Activated T-cell treated with anti-CD3 and anti-CD28 coated beads, Interleukin-2, amount 50 U/mL, for 24 hours (primary cell): ENCODE results near the gene PTGES3L.
"Not testable (repeated sequence)": the region's sequence is repeated elsewhere in the genome, so short reads cannot be mapped to it uniquely, and the experiment has no call there.

Experiments
- DNase-seq: peaks from one replicate; pipeline ENCODE4 v3.0.0-alpha.2; 2020
- H3K27ac Mint-ChIP-seq: 2 replicates; pipeline ENCODE4 v1.8.0; 2020; ENCODE audit warnings: mild to moderate bottlenecking, mixed read lengths
- H3K27me3 Mint-ChIP-seq: 2 replicates; pipeline ENCODE4 v1.8.0; 2020; ENCODE audit warnings: mixed read lengths
- H3K36me3 Mint-ChIP-seq: 2 replicates; pipeline ENCODE4 v1.8.0; 2020; ENCODE audit warnings: low read depth, mixed read lengths
- H3K4me1 Mint-ChIP-seq: 2 replicates; pipeline ENCODE4 v1.8.0; 2020; ENCODE audit warnings: low read depth, mixed read lengths
- H3K4me3 Mint-ChIP-seq: 2 replicates; pipeline ENCODE4 v1.8.0; 2020; ENCODE audit warnings: mild to moderate bottlenecking, moderate library complexity, mixed read lengths
- H3K9me3 Mint-ChIP-seq: 2 replicates; pipeline ENCODE4 v1.8.0; 2020; ENCODE audit warnings: mixed read lengths

Gene PTGES3L

GRCh38 chr17:42924891-42925290, 55.0 kb downstream of the PTGES3L start:
- Mint-ChIP-seq H3K4me3 (no peak overlapping the region), H3K9me3 (no peaks in the 10 kb centered on the region), H3K36me3 (no peaks in the 10 kb centered on the region), H3K4me1 (peaks cover 14% of the 10 kb centered on the region), H3K27me3 (peaks cover 2% of the 10 kb centered on the region), H3K27ac (no peak overlapping the region)
- no peak for DNase-seq

DNA sequence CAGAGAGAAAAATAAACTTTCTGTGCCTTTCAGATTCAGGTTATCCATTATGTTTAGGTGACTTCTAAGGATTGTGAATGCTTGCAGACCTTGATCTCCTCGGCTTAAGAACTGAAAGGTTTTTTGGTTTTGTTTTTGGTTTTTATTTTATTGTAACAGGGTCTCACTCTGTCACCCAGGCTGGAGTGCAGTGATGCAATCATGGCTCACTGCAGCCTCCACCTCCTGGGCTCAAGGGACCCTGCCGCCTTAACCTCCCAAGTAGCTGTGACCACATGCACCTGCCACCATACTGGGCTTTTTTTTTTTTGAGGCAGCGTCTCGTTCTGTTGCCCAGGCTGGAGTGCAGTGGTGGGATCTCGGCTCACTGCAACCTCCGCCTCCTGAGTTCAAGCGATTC, 56.4 kb downstream of the PTGES3L start:
- H3K27me3 Mint-ChIP-seq, H3K27ac Mint-ChIP-seq, H3K4me1 Mint-ChIP-seq, H3K36me3 Mint-ChIP-seq, H3K4me3 Mint-ChIP-seq, H3K9me3 Mint-ChIP-seq, DNase-seq: not testable (repeated sequence)

- H3K27me3 Mint-ChIP-seq: peaks cover 6% of the 10 kb centered on the region
- H3K36me3 Mint-ChIP-seq: no peaks in the 10 kb centered on the region
- no peak for DNase-seq
- no peaks in the 10 kb centered on the region for H3K9me3 Mint-ChIP-seq
- H3K4me1 Mint-ChIP-seq: no peaks in the 10 kb centered on the region
- no peak overlapping the region for H3K27ac Mint-ChIP-seq
- no peak overlapping the region for H3K4me3 Mint-ChIP-seq
These were observed 57.6 kb downstream of the PTGES3L start for GRCh38 chr17:42922294-42922693.

DNA sequence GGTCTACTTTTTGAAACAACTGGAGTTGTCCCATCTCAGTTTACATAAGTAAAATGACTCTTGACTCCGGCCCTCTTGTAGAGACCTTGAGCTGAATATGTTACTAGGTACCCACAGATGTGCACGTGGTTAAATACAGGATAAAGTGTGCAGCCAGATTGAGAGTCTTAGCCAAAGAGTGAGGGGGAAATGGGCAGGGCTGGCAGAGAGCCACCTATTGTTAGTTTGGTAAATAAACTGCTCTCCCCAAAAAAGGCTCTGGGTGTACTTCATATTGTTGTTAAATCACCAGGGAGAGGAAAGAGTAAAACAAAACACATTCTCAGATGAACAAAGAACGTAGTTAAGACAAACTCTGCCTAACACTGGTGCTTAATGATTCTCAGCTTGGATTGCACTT, 59.0 kb downstream of the PTGES3L start:
- no peak overlapping the region for H3K4me3 Mint-ChIP-seq
- no peak for DNase-seq
- no peaks in the 10 kb centered on the region for H3K9me3 Mint-ChIP-seq
- H3K36me3 Mint-ChIP-seq: no peaks in the 10 kb centered on the region
- H3K4me1 Mint-ChIP-seq: no peaks in the 10 kb centered on the region
- H3K27me3 Mint-ChIP-seq: peaks cover 8% of the 10 kb centered on the region
- H3K27ac Mint-ChIP-seq: no peak overlapping the region

- H3K27ac Mint-ChIP-seq: no peak overlapping the region
- no peak for DNase-seq
- no peak overlapping the region for H3K4me3 Mint-ChIP-seq
- no peaks in the 10 kb centered on the region for H3K4me1 Mint-ChIP-seq
- H3K9me3 Mint-ChIP-seq: no peaks in the 10 kb centered on the region
- H3K27me3 Mint-ChIP-seq: peaks cover 8% of the 10 kb centered on the region
- no peaks in the 10 kb centered on the region for H3K36me3 Mint-ChIP-seq
These were observed 59.6 kb downstream of the PTGES3L start for GRCh38 chr17:42920106-42920900.

GRCh38 chr17:42919522-42920077, 60.3 kb downstream of the PTGES3L start:
- H3K27ac Mint-ChIP-seq, H3K4me3 Mint-ChIP-seq, H3K36me3 Mint-ChIP-seq, H3K9me3 Mint-ChIP-seq, H3K27me3 Mint-ChIP-seq, DNase-seq, H3K4me1 Mint-ChIP-seq: not testable (repeated sequence)

- H3K27me3 Mint-ChIP-seq: peaks cover 6% of the 10 kb centered on the region
- H3K36me3 Mint-ChIP-seq: no peaks in the 10 kb centered on the region
- DNase-seq: no peak
- H3K4me3 Mint-ChIP-seq: no peak overlapping the region
- H3K27ac Mint-ChIP-seq: no peak overlapping the region
- no peaks in the 10 kb centered on the region for H3K4me1 Mint-ChIP-seq
- H3K9me3 Mint-ChIP-seq: no peaks in the 10 kb centered on the region
These were observed 60.9 kb downstream of the PTGES3L start for GRCh38 chr17:42918902-42919521.
